HepG2 (cell line): ENCODE measurements around the gene CDK5R1. TPM values are rescaled to one million over a fixed set of nuclear protein-coding genes. Genes with fewer than 3 reads are reported as not detected.

Experiments used
- BRCA1 ChIP-seq: sonication (generic); formaldehyde crosslinking; IDR thresholded peaks from 2 replicates; pipeline ENCODE4 v1.4.0; 2020; ENCODE audit warnings: missing genetic modification reagents
- E2F2 ChIP-seq: sonication (generic); formaldehyde crosslinking; IDR thresholded peaks from 2 replicates; pipeline ENCODE4 v1.4.0; 2020; ENCODE audit warnings: missing genetic modification reagents, borderline replicate concordance
- GFI1 ChIP-seq: sonication (generic); formaldehyde crosslinking; IDR thresholded peaks from 2 replicates; pipeline ENCODE4 v1.5.0; 2020; ENCODE audit warnings: missing genetic modification reagents, mild to moderate bottlenecking, borderline replicate concordance
- HMGXB3 ChIP-seq: sonication (generic); formaldehyde crosslinking; IDR thresholded peaks from 2 replicates; pipeline ENCODE4 v1.4.0; 2020; ENCODE audit warnings: missing genetic modification reagents, borderline replicate concordance
- KAT7 ChIP-seq: IDR thresholded peaks from 2 replicates; pipeline ENCODE4 v1.6.1; 2018; ENCODE audit warnings: borderline replicate concordance, missing compliant biosample characterization
- POGK ChIP-seq: sonication (generic); formaldehyde crosslinking; conservative IDR thresholded peaks from 2 replicates; pipeline ENCODE4 v1.8.0; 2022; ENCODE audit warnings: mild to moderate bottlenecking, moderate library complexity, missing genetic modification reagents
- SRSF1 ChIP-seq: fragments of 200-400 bp; formaldehyde crosslinking; optimal IDR thresholded peaks from 2 replicates; pipeline ENCODE3; 2017; ENCODE audit warnings: mild to moderate bottlenecking, low read depth, low read length, moderate library complexity
- TAF1 ChIP-seq: sonication (generic); formaldehyde crosslinking; IDR thresholded peaks from 2 replicates; pipeline ENCODE4 v1.4.0; 2020; ENCODE audit warnings: missing genetic modification reagents
- TBL1XR1 ChIP-seq: fragments of 150-350 bp; IDR thresholded peaks from 2 replicates; pipeline ENCODE4 v1.6.1; 2014; ENCODE audit warnings: borderline replicate concordance, low read length; ENCODE audit not compliant: partially characterized antibody
- ZBTB3 ChIP-seq: sonication (generic); formaldehyde crosslinking; IDR thresholded peaks from 2 replicates; pipeline ENCODE4 v1.4.0; 2020; ENCODE audit warnings: low read depth, mild to moderate bottlenecking, moderate library complexity, missing genetic modification reagents, borderline replicate concordance
- ZNF547 ChIP-seq: sonication (generic); formaldehyde crosslinking; IDR thresholded peaks from 2 replicates; pipeline ENCODE4 v1.5.1; 2020; ENCODE audit warnings: mild to moderate bottlenecking, missing genetic modification reagents
- ZNF788 ChIP-seq: sonication (generic); formaldehyde crosslinking; IDR thresholded peaks from 2 replicates; pipeline ENCODE4 v1.5.0; 2020; ENCODE audit warnings: mild to moderate bottlenecking, missing genetic modification reagents, borderline replicate concordance
- ZNF850 ChIP-seq: sonication (generic); formaldehyde crosslinking; conservative IDR thresholded peaks from 2 replicates; pipeline ENCODE4 v1.9.0; 2021; ENCODE audit warnings: mild to moderate bottlenecking, missing genetic modification reagents
- polyA plus RNA-seq, 8 experiments: library from polyadenylated mRNA; depleted of rRNA in 3 of 8; stranded (reverse) in 7 of 8; unstranded in 1 of 8; fragments of >200 nt; fragmentation: Illumina TruSeq in 4 of 8; extraction: Trizol in 4 of 8; gene quantifications; 2 replicates each; pipeline versions ENCODE4 v1.2.1 to v1.2.3, GENCODE V29; 2011 to 2016; ENCODE audit warnings: low read depth in 4 of 8, missing spikeins in 1 of 8, mixed read lengths in 1 of 8; ENCODE audit not compliant: insufficient read depth in 1 of 8
- total RNA-seq, 5 experiments: library from RNA; depleted of rRNA; stranded (reverse); fragments of >200 nt; fragmentation: Illumina TruSeq; extraction: Trizol; gene quantifications; 2 replicates each; pipeline ENCODE4 v1.2.3, GENCODE V29; 2016; ENCODE audit warnings: low read depth in 1 of 5
- TF ChIP-seq, protein P1 (sequence below): sonication (generic); formaldehyde crosslinking; IDR thresholded peaks from 2 replicates; pipeline ENCODE4 v1.8.1; 2023; ENCODE audit warnings: mild to moderate bottlenecking, missing genetic modification reagents, borderline replicate concordance
- TF ChIP-seq, protein P2 (sequence below): sonication (generic); formaldehyde crosslinking; IDR thresholded peaks from 2 replicates; pipeline ENCODE4 v1.8.0; 2022; ENCODE audit warnings: mild to moderate bottlenecking, missing genetic modification reagents, moderate library complexity
- TF ChIP-seq, protein P3 (sequence below): sonication (generic); formaldehyde crosslinking; IDR thresholded peaks from 2 replicates; pipeline ENCODE4 v1.9.0; 2021; ENCODE audit warnings: missing genetic modification reagents, mild to moderate bottlenecking, borderline replicate concordance
- TF ChIP-seq, protein P4 (sequence below): sonication (generic); formaldehyde crosslinking; IDR thresholded peaks from 2 replicates; pipeline ENCODE4 v1.5.0; 2020; ENCODE audit warnings: missing genetic modification reagents

CDK5R1 gene
- total and polyA plus RNA-seq, 2 of the 13 experiments (the other 11 are each of a cell fraction or from before 2014, with no cell fraction given), result 1.1 to 3.9 TPM

DNA sequence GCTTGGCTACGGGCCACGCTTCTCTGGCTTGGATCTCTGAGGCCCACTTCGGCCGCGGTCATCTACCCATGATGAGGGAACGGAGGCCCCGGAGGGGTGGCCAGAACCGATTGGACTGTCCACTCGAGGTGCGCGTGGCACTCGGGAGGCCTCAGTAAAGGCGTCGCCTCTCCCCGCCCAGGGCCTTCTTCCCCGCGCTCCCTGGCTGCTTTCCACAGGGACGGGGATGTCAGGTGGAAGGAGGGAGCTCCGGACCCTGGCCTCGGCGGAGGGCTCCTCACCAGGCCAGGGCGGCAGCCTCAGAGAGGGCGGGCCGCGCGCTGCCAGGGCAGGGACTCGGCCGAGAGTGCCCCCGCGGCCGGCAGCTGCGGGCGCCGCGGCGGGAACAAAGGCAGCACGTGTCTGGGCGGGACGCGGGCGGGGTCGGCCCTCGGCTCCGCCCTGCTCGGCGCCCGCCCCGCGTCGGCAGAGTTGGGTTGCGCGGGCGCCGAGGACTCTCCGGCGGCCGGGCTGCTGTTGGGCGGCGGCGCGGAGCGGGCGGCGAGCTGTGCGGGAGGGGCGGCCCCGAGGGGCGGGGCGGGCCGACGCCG, 587 bp upstream of the CDK5R1 start (continued):
- TF ChIP-seq SRSF1 (no peak), POGK (peak; percentile 89), BRCA1 (CRISPR knock-in tag) (no peak), GFI1 (CRISPR knock-in tag) (peak; percentile 41; the same call in 1 of the 2 replicates), ZNF547 (CRISPR knock-in tag) (peak; percentile 91; the same call in 1 of the 2 replicates), ZNF850 (CRISPR knock-in tag) (no peak), TAF1 (0 out of 2 replicates have a peak, but pooled peaks have one; percentile 22), HMGXB3 (CRISPR knock-in tag) (no peak), TBL1XR1 (no peak), E2F2 (CRISPR knock-in tag) (no peak; the same call in 1 of the 2 replicates), ZBTB3 (CRISPR knock-in tag) (no peak), ZNF788 (CRISPR knock-in tag) (peak; percentile 64; the same call in 1 of the 2 replicates), KAT7 (CRISPR knock-in tag) (no peak)
- TF ChIP-seq, protein P1, sequence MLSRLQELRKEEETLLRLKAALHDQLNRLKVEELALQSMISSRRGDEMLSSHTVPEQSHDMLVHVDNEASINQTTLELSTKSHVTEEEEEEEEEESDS (CRISPR knock-in tag), result no peak
- TF ChIP-seq, protein P2, sequence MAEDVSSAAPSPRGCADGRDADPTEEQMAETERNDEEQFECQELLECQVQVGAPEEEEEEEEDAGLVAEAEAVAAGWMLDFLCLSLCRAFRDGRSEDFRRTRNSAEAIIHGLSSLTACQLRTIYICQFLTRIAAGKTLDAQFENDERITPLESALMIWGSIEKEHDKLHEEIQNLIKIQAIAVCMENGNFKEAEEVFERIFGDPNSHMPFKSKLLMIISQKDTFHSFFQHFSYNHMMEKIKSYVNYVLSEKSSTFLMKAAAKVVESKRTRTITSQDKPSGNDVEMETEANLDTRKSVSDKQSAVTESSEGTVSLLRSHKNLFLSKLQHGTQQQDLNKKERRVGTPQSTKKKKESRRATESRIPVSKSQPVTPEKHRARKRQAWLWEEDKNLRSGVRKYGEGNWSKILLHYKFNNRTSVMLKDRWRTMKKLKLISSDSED (CRISPR knock-in tag), result no peak
- TF ChIP-seq, protein P3, sequence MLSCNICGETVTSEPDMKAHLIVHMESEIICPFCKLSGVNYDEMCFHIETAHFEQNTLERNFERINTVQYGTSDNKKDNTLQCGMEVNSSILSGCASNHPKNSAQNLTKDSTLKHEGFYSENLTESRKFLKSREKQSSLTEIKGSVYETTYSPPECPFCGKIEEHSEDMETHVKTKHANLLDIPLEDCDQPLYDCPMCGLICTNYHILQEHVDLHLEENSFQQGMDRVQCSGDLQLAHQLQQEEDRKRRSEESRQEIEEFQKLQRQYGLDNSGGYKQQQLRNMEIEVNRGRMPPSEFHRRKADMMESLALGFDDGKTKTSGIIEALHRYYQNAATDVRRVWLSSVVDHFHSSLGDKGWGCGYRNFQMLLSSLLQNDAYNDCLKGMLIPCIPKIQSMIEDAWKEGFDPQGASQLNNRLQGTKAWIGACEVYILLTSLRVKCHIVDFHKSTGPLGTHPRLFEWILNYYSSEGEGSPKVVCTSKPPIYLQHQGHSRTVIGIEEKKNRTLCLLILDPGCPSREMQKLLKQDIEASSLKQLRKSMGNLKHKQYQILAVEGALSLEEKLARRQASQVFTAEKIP (CRISPR knock-in tag), result no peak
- TF ChIP-seq, protein P4, sequence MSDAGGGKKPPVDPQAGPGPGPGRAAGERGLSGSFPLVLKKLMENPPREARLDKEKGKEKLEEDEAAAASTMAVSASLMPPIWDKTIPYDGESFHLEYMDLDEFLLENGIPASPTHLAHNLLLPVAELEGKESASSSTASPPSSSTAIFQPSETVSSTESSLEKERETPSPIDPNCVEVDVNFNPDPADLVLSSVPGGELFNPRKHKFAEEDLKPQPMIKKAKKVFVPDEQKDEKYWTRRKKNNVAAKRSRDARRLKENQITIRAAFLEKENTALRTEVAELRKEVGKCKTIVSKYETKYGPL, result no peak
